SHP77 (cell line): Measurements from ENCODE around the gene RSRP1.

Source experiments
- DNase-seq, 2 experiments: peaks; one replicate each; lab custom pipeline; 2025; lab: John Stamatoyannopoulos, UW

Gene RSRP1

DNA sequence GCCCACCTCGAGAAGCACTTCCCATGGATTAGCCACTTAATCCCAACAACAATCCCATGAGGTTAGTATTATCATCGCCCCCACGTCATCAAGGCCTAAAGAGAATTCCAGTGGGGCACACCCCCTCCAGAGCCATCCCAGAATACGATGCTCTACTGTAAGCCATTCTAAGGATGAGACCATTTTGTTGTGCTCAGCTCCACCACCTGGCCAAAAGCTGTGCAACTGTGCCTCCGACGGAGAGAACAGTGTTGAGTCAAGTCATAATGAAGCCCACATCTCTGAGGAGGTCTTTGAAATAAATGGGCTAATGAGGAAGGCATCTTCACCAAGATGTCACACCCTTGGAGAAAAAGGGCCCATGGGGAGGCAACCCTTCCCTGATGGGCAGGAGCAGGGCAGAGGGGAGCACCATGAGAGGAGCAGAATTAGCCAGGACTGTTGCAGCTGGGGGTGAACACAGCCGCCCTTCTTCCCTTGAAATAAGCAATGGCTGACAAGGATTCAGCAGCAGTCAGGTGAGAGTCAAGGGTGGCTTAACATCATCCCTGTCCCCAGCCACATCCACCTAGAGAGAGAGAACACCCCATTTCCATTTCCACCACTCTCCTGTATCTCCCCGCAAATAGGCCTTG is 29.5 kb downstream of the RSRP1 start:
- DNase-seq = no peak

DNA sequence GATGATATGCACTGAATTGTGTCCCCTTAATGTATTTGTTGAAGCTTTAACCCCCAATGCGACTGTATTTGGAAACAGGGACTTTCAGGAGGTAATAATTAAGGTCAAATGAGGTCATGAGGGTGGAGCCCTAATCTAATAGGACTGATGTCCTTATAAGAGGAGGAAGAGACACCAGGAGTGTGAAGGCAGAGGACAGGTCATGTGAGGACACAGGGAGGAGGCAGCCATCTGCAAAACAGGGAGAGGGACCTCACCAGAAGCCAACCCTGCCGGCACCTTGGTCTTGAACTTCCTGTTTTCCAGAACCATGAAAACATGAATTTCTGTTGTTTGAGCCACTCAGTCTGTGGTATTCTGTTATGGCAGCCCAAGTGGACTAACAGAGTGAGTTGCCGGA is 30.2 kb downstream of the RSRP1 start:
- no peak for DNase-seq

DNA sequence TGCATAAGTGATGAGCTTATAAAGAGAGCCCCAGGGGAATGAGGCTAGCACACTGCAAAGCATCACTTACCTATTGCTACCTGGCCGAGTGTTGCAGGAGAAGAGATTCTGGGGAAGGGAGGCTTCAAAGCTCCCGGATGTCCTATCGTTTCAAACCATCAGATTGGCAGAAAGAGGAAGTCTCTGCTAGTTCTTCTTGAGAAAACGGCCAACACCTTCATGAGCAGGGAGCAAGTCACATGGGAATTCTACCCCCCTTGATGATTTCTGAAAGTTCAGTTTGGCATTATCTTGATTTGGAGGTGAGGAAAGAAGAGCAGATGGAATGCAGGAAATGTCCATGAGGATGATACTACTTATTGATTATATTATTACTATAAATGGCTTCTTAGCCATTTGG is 31.1 kb downstream of the RSRP1 start:
- no peak for DNase-seq

DNA sequence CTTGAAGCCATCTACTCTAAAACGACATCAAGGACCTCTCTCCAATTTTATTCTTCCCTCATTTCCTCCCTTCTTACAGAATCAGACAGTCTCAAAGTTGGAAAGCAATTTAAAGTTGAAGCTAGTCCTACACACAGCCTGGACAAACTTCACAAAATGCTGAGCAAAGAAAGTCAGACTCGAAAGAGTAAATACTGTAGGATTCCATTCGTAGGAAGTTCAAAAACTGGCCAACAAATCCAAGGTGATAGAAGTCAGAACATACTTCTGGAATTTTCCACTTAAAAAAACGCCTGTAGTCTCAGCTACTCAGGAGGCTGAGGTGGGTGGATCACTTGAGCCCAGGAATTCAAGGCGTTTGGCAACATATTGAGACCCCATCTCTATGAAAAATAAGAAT is 34.5 kb downstream of the RSRP1 start:
- DNase-seq = no peak

GRCh38 chr1:25210728-25211127 is 36.5 kb downstream of the RSRP1 start:
- no peak for DNase-seq

DNA sequence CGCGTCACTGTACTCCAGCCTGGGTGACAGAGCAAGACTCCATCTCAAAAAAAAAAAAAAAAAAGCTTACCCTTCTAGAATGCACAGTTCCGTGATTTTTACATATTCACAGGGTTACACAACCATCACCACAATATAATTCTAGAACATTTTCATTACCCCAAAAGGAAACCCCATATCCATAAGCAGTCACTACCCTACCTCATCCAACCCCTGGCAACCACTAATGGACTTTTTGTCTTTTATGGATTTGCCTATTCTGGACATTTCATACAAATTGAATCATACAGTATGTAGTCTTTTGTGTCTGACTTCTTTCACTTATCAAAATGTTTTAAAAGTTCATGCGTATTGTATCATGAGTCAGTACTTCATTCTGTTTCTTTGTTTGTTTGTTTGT is 37.7 kb downstream of the RSRP1 start:
- DNase-seq = no peak

- DNase-seq = no peak
Observed at GRCh38 chr1:25208561-25209222, 38.6 kb downstream of the RSRP1 start.

DNA sequence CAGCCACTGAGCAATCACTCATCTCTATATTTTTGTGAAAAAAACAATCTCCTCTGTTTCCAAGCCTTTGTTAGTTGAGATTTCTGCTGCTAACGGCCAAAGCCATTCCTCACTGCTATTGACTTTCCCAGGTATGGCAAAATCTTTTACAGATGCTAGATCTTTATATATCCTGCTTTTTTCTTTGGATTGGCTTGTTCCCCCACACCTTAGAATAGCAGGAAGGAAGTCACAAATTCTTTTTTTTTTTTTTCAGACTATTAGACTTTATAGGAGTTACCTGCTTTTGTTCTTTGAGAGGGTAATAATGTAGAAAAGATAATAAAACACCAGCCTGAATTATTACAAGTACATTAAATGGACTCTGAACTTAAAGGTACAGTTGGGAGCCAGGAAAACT is 39.2 kb downstream of the RSRP1 start:
- DNase-seq = no peak

DNA sequence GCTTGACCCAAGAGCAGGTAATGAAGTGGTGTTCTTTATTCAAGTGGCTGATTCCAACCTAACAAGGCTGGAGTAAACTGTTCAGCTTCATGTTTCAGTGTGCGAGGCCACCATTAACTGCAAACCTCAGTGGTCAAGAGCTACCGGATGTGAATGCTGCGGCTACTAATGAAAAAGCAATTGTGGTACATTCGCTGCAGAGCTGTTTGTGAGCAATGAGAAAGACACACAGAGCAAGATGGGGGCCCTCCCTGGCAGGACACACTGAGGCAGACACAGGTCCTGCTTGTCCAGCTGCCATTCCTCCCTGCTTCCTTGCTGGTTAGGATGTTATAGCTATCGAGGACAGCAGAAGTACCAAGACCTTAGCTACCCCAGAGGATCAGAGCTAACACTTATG is 41.1 kb downstream of the RSRP1 start:
- DNase-seq = no peak

- no peak for DNase-seq
Observed at GRCh38 chr1:25205786-25206185, 41.5 kb downstream of the RSRP1 start.

GRCh38 chr1:25204797-25205480 is 42.3 kb downstream of the RSRP1 start:
- peak in 1 of 2 experiments; percentile 20 for DNase-seq

- DNase-seq = no peak
Observed at GRCh38 chr1:25201006-25201405, 46.2 kb downstream of the RSRP1 start.

DNA sequence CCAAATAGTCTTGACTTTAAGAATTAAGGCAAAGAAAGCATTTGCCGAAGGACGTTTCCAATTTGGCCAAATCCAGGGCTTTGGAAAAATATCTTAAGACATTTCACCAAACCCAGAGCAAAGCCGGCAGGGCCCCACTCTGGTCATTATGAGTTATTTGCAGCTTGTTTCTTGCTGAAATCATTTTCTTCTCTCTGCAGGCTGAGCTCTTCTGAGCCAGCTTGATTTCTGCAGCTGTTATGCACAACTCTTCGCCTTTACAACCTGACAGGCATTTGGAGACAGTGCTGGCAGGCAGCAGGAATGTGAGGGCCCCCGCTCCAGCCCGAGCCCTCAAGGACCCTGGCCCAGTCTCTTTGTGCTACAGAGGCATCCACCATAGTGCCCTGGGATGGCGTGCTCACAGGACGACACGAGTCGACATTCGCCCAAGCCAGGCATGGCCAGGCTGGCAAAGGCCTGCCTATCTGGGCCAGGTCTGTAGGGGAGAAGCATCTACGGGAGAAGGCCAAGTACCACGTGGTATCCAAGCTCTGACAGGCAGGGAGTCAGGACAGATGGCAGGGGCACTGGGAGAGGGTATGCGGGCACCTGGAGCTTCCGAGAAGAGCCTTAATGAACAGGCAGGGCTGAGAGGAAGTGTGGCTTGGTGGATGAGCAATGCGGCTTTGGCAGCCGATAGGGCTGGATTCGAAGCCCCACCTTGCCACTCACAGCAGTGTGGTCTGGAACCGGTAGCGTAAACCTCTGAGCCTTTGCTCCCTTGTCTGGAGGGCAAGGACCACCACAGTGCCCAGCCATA is 47.2 kb downstream of the RSRP1 start:
- DNase-seq = peak in 1 of 2 experiments; percentile 15

DNA sequence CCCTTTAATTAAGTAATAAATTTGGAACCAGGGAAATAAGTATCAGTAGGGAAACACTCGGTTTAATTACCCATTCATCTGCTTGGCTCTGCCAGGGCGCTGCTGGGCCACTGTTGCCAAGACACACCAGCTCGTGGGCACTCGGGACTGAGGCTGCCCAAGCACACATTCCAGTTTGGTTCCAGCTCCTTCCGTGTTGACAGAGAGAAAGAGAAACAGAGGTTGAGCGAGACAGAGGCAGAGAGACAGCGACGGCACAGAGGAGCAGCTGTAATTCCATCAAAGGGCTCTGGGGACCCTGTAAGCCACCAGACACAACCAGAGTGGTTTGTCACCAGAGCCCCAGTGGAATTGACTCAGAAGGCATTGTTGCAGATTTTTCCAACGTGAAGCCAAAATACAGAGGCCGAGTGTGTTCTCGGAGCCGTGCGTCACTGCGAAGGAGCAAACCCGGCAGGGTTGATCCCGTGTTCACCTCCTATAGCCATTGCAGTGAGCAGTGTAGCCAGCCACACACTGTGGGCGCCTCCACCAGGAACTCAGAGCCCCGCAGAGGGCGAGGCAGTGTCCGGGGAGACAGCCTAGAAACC is 48.5 kb downstream of the RSRP1 start:
- DNase-seq = no peak

DNA sequence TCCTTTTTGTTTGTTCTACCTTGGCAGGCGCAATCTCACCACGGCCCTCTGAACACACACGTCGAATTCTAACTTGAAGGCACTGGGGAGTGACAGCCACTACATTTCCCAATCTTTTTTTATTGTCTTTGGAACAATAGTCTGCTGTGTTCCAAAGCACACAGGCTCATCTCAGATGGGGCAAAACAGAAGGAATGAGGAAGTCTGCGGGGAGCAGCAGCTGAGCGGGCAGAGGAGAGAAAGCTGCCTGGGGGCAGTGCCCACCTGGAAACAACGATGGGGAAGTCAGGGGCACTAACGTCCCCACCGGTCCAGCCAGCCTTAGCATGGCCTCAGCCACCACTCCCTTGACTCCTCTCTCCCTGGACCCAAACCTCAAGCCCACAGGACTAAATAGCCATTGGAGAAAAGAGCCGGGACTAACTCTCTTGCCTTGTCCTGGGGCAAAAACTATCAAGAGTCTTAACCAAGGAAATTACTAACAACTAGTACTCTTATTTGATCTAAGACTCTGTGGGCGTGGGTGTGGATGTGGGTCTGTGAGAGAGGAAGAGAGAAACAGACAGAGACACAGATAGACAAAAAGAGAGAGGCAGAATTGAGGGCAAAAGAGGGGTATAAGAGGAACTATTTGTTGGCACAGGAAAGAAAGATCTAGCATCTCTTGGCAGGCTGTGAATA is 49.1 kb downstream of the RSRP1 start:
- no peak for DNase-seq

DNA sequence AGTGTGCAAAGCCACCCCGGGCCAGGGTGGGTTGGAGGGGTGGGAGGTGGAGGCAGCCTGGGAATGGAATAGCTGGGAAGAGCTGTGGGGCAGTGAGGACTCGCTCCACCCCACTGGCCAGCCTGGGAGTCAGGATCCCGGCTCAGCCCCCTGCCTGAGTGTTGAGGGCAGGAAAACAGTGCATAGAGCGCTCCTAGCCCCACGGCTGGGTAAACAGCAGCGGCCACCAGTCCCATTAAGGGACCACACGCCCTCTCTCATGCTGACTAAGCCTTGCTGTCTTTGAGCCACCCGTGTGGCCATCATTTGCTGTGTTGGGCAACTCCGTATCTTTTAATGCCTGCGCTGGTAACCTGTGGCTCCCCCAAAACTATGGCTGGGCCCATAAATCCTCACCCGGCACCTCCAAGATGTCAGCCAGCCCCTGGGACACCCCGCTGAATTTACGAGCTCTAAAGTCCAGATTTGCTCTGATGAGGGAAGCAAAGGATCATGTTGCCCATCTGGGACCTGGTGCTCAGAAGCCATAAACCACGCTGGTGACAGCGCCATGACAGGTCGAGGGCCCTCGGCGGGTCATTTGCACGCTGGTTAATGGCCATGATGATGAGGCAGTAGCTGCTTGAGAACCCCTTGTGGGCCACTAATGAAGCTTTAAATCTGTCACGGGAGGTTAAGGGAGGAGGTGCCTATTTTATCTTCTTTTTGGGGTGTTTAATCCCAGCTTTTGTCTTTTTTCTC is 49.8 kb downstream of the RSRP1 start:
- DNase-seq = peak; percentile 42 to 48

DNA sequence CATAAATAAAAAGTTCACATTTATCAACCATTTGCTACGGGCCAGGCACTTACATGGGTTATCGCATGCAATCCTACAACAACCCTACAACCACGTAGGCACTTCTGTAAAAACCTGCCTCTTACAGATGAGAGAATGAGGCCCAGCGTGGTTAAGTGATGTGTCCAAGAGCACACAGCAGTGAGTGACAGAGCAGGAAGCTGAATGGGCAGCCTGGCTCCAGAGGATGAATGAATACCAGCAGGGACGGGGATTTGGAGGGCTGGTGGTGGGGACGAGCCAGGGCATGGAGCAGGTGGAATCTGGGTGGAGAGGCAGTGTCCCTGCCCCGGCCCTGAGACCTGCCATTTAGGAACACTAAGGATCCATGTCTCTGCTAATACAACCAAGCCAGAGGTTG is 50.4 kb downstream of the RSRP1 start:
- DNase-seq = no peak

GRCh38 chr1:25195835-25196234 is 51.4 kb downstream of the RSRP1 start:
- no peak for DNase-seq

DNA sequence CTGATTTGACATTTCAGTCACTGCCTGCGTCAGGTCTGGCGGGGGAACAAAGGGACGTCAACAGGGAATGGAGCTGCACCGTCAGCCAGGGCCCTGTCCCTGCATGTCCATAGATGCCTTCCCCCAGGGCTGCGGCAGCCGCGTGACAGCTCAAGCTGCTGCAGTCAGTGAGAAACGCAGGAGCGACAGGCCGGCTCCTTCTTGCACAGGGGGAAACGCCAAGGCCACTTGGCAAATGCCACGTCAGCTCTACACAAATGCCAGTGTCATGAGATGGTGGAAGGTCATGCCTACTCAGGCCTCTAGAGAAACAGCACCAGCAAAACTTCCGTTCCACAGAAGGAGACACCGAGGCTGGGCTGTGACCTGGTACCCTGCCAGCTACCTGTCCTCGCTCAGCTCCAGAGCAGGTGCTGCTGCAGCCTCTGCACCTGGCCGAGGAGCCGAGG is 52.7 kb downstream of the RSRP1 start:
- peak in 1 of 2 experiments; percentile 22 for DNase-seq

GRCh38 chr1:25194054-25194453 is 53.2 kb downstream of the RSRP1 start:
- DNase-seq = no peak

GRCh38 chr1:25193229-25193628 is 54.0 kb downstream of the RSRP1 start:
- no peak for DNase-seq
